A673 (cell line): ENCODE measurements around the gene SH3TC2. TPM values are rescaled to one million over a fixed set of nuclear protein-coding genes. Genes with fewer than 3 reads are reported as not detected.

Experiments
- BruUV-seq: library from RNA; stranded (reverse); fragments of 400-500 nt; replicated peaks from 2 replicates; lab custom pipeline; 2021; lab: Mats Ljungman, UMichigan
- CTCF ChIA-PET: fragments of 300-600 bp; sonication (Branson Sonifier 250); formaldehyde crosslinking; loops from one replicate; lab custom pipeline; 2022; ENCODE audit warnings: antibody characterized with exemption; lab: Charles Lee
- POLR2A ChIA-PET: fragments of 300-600 bp; sonication (Branson Sonifier 250); formaldehyde crosslinking; loops from one replicate; lab custom pipeline; 2022; ENCODE audit warnings: antibody characterized with exemption; ENCODE audit not compliant: low non-redundant PET; lab: Charles Lee
- DNase-seq: peaks from one replicate; pipeline ENCODE4 v3.0.0-alpha.2; 2015; ENCODE audit warnings: low spot score
- H3K27ac ChIP-seq: fragments of 200-600 bp; sonication (generic); 2 replicates; pipeline ENCODE4 v1.5.1; 2016; ENCODE audit warnings: mixed run types, low read depth, mild to moderate bottlenecking, mixed read lengths, antibody characterized with exemption, low read length; ENCODE audit not compliant: poor library complexity, severe bottlenecking
- H3K27me3 ChIP-seq: fragments of 200-600 bp; sonication (generic); replicated peaks from 2 replicates; pipeline ENCODE4 v1.6.1; 2017; ENCODE audit warnings: mixed run types, low read depth, mild to moderate bottlenecking, mixed read lengths, antibody characterized with exemption, low read length; ENCODE audit not compliant: insufficient read depth, poor library complexity
- H3K36me3 ChIP-seq: fragments of 200-600 bp; sonication (generic); 2 replicates; pipeline ENCODE4 v1.6.1; 2016; ENCODE audit warnings: mixed run types, mild to moderate bottlenecking, mixed read lengths, antibody characterized with exemption, low read length; ENCODE audit not compliant: insufficient read depth, poor library complexity, severe bottlenecking
- H3K4me1 ChIP-seq: fragments of 200-600 bp; sonication (generic); 2 replicates; pipeline ENCODE4 v1.6.1; 2017; ENCODE audit warnings: mixed run types, mild to moderate bottlenecking, mixed read lengths, antibody characterized with exemption, low read length; ENCODE audit not compliant: insufficient read depth, poor library complexity, severe bottlenecking
- H3K4me3 ChIP-seq: fragments of 200-600 bp; sonication (generic); 2 replicates; pipeline ENCODE4 v1.5.1; 2016; ENCODE audit warnings: low read depth, mixed run types, mild to moderate bottlenecking, mixed read lengths, low read length; ENCODE audit not compliant: poor library complexity, severe bottlenecking
- H3K9me3 ChIP-seq: fragments of 200-600 bp; sonication (generic); 2 replicates; pipeline ENCODE4 v1.6.1; 2016; ENCODE audit warnings: mixed run types, low read depth, mild to moderate bottlenecking, mixed read lengths, antibody characterized with exemption, low read length; ENCODE audit not compliant: poor library complexity, severe bottlenecking
- CTCF ChIP-seq: fragments of 300-800, 200-600 bp; sonication (generic); conservative IDR thresholded peaks from 2 replicates; pipeline ENCODE4 v1.5.1; 2017; ENCODE audit warnings: low read depth, mild to moderate bottlenecking, antibody characterized with exemption, low read length, moderate library complexity, mixed read lengths
- EZH2 ChIP-seq: fragments of 200-600 bp; sonication (generic); IDR thresholded peaks from 2 replicates; pipeline ENCODE4 v1.6.1; 2017; ENCODE audit warnings: borderline replicate concordance, low read depth, mild to moderate bottlenecking, mixed read lengths, antibody characterized with exemption, low read length; ENCODE audit not compliant: poor library complexity, severe bottlenecking
- intact Hi-C: fragments of 100-400 bp; cut with micrococcal nuclease; formaldehyde crosslinking; loops from one replicate; pipeline ENCODE4 v1.10.0; 2022; ENCODE audit not compliant: unreplicated experiment
- total RNA-seq: library from RNA; stranded (reverse); gene quantifications from 2 replicates; pipeline ENCODE4 v1.2.3, GENCODE V29; 2021

Gene SH3TC2
- total RNA-seq, 1 experiment from 2014 or later: 2.5 TPM

DNA sequence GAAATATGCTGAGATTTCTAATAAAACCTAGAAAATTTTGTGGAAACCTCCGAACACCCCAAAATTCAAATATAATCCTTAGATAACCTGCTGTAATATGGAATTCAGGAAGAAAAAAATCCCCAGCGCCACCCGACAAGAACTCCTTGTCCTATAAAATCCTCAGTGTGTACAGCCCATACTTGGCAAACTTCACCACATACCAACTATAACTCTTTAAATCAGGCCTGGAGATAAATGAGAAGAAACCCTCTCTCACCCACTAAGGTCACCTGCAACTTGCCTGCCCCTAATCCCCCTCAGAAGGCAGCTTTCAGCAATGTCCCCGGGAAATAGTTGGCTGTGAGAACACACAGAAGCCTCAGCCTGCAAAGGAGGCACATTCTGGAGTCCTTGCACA lies 90.5 kb downstream of the SH3TC2 start:
- intact Hi-C loops: no loop called here
- TF ChIP-seq CTCF (no peak), EZH2 (no peak)
- DNase-seq: no peak
- CTCF ChIA-PET: interaction anchor here (1.7 kb wide), 1 partner anchor 15 kb away, joined by 6 read pairs; no protein-coding TSS in a partner anchor
- Histone ChIP-seq H3K27ac (no peak overlapping the region), H3K27me3 (no peaks in the 10 kb centered on the region), H3K4me3 (no peak overlapping the region), H3K9me3 (no peaks in the 10 kb centered on the region), H3K4me1 (no peaks in the 10 kb centered on the region), H3K36me3 (no peaks in the 10 kb centered on the region)
- BruUV-seq: no TSS peak
- POLR2A ChIA-PET: interaction anchor here (0.6 kb wide), 1 partner anchor 713 kb away, joined by 3 read pairs; no protein-coding TSS in a partner anchor

- H3K4me3 ChIP-seq: no peak overlapping the region
- no peak for DNase-seq
- H3K27me3 ChIP-seq: no peaks in the 10 kb centered on the region
- ChIA-PET POLR2A (no interaction called here), CTCF (no interaction called here)
- no peak for TF ChIP-seq CTCF
- no peak for TF ChIP-seq EZH2
- H3K4me1 ChIP-seq: no peaks in the 10 kb centered on the region
- no peaks in the 10 kb centered on the region for H3K36me3 ChIP-seq
- BruUV-seq: no TSS peak
- no peak overlapping the region for H3K27ac ChIP-seq
- intact Hi-C loops: no loop called here
- H3K9me3 ChIP-seq: no peaks in the 10 kb centered on the region
Measured at GRCh38 chr5:148970876-148971275, 92.0 kb downstream of the SH3TC2 start.

GRCh38 chr5:148970228-148970627 lies 92.6 kb downstream of the SH3TC2 start:
- ChIA-PET POLR2A (no interaction called here), CTCF (no interaction called here)
- no TSS peak for BruUV-seq
- no peak for DNase-seq
- Histone ChIP-seq H3K9me3 (no peaks in the 10 kb centered on the region), H3K27me3 (no peaks in the 10 kb centered on the region), H3K36me3 (no peaks in the 10 kb centered on the region), H3K4me1 (no peaks in the 10 kb centered on the region), H3K27ac (no peak overlapping the region), H3K4me3 (no peak overlapping the region)
- intact Hi-C loops: no loop called here
- TF ChIP-seq EZH2 (no peak), CTCF (no peak)
